Measurements from ENCODE around the gene FAM9C.

DNA sequence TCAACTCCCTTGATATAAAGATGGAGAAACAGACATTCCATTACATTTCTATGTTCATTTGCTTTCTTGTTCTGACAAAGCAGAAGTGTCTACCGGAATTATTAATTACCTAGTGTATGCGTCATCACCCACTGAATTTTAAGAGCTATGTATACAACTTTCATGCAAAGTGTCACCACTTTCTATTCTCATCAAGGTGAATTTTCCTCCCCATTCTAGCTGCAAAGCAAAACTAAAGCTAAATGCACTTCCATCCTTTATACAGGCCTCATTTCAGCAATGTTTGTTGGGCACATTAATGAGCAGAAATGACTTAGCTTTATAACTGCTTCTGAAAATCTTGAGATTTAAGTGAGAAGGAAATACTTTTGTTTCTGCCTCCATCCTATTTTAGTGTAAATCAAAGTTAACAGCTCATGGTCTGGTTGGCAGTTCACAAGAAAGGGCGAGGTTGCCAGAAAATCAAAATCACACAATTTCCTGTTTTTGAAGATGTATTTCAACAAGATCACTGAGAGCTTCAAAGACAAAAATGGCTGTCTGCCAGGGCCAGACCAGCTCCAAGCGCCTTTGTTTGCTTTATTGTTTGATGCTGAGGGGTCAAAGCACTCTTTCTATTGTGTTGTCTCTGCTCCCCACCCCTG is 7.2 kb upstream of the FAM9C start:
- TF ChIP-seq, protein P1, sequence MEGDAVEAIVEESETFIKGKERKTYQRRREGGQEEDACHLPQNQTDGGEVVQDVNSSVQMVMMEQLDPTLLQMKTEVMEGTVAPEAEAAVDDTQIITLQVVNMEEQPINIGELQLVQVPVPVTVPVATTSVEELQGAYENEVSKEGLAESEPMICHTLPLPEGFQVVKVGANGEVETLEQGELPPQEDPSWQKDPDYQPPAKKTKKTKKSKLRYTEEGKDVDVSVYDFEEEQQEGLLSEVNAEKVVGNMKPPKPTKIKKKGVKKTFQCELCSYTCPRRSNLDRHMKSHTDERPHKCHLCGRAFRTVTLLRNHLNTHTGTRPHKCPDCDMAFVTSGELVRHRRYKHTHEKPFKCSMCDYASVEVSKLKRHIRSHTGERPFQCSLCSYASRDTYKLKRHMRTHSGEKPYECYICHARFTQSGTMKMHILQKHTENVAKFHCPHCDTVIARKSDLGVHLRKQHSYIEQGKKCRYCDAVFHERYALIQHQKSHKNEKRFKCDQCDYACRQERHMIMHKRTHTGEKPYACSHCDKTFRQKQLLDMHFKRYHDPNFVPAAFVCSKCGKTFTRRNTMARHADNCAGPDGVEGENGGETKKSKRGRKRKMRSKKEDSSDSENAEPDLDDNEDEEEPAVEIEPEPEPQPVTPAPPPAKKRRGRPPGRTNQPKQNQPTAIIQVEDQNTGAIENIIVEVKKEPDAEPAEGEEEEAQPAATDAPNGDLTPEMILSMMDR (IDR thresholded peaks at IDR 0.05) = no peak
- TF ChIP-seq POLR2A (IDR thresholded peaks at IDR 0.05; ENCODE audit: low read depth) = no peak
- TF ChIP-seq EP300 (IDR thresholded peaks at IDR 0.05) = no peak

Data from esophagus muscularis mucosa (tissue), 4 donors.